GM12874 (cell line): ENCODE measurements around the gene PTPRD.

Experiments used
- CTCF ChIP-seq: IDR thresholded peaks from 2 replicates; pipeline ENCODE4 v1.5.1; 2011; ENCODE audit warnings: low read depth, mild to moderate bottlenecking, control low read depth, low read length, moderate library complexity; ENCODE audit not compliant: insufficient read depth

The PTPRD gene

DNA sequence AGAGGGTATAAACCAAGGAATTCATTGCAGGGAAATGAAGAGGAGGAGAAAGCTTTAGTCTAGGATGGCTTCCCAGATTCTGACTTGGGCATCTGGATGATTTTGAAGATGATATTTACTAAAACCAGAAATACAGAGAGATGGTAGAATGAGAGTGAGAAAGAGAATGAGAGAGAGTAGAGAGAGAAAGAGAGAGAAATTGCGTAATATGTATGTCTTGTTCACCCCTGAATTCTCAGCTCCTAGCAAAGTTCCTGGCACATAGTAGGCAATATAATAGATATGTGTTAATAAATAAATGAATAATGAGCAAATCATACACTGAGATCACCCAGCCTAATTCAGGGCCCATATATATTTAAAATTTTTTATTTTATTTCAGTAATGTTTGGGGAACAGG lies 1723.7 kb downstream of the PTPRD start:
- TF ChIP-seq CTCF = no peak

- no peak for TF ChIP-seq CTCF
Measured at GRCh38 chr9:8888591-8888990, 1724.2 kb downstream of the PTPRD start.

DNA sequence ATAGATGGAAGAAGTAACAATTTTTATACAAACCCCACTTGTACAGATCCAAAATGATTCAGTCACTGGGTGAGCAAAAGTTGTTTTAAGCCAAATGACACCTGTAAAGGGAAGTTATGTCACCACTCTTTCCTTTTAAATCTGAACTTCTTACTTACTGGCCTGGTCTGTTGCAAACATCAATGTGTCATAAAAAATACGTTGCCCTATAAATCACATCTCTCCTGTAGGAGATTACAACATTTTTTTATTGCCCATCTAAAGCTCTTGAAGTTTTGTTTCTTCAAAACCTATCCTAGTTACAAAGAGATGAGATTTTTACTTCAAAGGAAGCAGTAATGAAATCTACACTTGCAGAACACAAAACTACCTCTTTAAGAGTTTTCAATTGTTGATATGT lies 1725.4 kb downstream of the PTPRD start:
- TF ChIP-seq CTCF = no peak

GRCh38 chr9:8883321-8883720 lies 1729.5 kb downstream of the PTPRD start:
- no peak for TF ChIP-seq CTCF

DNA sequence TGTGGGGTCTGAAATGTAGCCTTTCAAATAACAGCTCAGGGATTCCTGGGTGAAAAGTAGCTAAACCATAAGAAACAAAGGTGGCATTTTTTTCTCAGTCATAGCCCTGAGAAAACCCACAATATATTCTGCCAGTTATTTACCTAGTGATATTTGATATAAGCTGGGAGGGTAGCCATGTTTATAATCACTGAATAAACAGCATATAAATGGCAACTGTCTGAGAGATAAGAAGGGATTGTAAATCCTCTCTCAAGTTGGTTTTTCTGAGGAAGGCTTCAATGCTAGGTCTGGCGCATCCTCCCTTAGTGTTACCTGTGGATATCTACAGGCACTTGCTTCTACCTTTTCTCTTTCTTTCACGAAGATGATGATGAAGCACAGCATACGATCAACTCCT lies 1732.7 kb downstream of the PTPRD start:
- TF ChIP-seq CTCF = no peak

DNA sequence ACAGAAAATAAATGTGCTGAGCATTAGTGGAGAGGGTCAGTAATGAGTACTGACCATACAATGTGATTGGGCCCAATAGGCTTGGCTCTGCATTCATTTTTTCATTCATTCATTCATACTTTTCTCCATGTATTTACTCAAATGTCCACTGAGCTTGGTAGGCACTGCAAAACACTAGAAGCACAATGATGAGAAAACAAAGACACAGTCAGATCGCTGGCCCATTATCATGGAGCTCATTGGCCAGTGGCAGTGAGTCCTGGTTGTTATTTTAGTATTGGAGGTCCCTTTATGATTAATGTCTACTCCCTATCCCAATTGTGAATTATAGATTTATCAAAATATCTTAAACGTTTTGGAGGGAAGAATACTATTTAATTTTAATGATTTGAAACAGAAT lies 1733.5 kb downstream of the PTPRD start:
- TF ChIP-seq CTCF = no peak

DNA sequence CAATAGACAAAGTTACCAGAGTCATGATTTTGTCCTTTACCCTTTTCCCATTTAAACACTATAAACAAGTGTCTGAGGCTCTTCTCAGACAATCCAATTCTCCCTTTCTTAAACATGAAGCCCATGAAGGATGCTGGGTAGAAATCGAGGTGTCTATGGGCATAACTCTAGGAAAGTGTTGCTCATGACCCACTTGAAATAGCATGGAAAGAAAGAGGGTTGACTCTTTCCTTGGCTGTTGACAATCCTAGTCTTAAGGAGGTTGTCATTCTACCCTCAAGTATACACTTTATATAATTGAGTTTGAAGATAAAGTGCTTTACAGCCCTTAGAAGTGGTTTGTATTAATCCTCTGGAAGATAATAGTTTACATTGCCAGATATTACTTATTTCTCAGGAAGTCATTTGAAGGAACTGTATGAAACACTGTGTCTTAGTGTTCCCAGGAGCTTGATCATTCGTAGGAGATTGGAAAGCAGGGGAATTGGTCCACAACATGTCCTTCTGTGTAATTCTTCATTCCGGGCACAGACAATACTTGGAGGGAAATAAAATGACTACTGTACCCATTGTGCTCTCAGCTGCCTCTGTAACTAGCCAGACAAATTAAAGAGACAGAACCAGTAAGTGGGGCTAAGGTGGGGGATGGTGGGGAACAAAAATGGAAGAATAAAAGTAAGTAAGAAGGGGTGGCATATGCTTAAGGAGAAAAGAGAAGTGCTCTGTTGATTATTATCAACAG lies 1734.9 kb downstream of the PTPRD start:
- TF ChIP-seq CTCF = no peak
